ENCODE data around the gene ZNF79.

The ZNF79 gene

GRCh38 chr9:127398715-127399400 lies 25.3 kb upstream of the ZNF79 start:
- DNase-seq (ENCODE audit: low read depth), result no peak

GRCh38 chr9:127399736-127400269 lies 24.4 kb upstream of the ZNF79 start:
- DNase-seq (ENCODE audit: low read depth), result no peak

GRCh38 chr9:127402401-127403090 lies 21.6 kb upstream of the ZNF79 start:
- DNase-seq (ENCODE audit: low read depth), result no peak

- no peak for DNase-seq (ENCODE audit: low read depth)
These were observed 20.5 kb upstream of the ZNF79 start for GRCh38 chr9:127403507-127404192.

GRCh38 chr9:127404631-127405030 lies 19.6 kb upstream of the ZNF79 start:
- DNase-seq (ENCODE audit: low read depth), result no peak

- DNase-seq (ENCODE audit: low read depth), result no peak
These were observed 18.6 kb upstream of the ZNF79 start for GRCh38 chr9:127405344-127406125.

GRCh38 chr9:127406799-127407491 lies 17.2 kb upstream of the ZNF79 start:
- DNase-seq (ENCODE audit: low read depth), result no peak

GRCh38 chr9:127407492-127407843 lies 16.7 kb upstream of the ZNF79 start:
- DNase-seq (ENCODE audit: low read depth), result no peak

GRCh38 chr9:127411122-127411521 lies 13.1 kb upstream of the ZNF79 start:
- DNase-seq (ENCODE audit: low read depth), result no peak

GRCh38 chr9:127415141-127415540 lies 9.0 kb upstream of the ZNF79 start:
- no peak for DNase-seq (ENCODE audit: low read depth)

GRCh38 chr9:127415657-127416056 lies 8.5 kb upstream of the ZNF79 start:
- DNase-seq (ENCODE audit: low read depth), result no peak

- DNase-seq (ENCODE audit: low read depth), result no peak
These were observed 6.8 kb upstream of the ZNF79 start for GRCh38 chr9:127417131-127418036.

GRCh38 chr9:127418037-127418471 lies 6.1 kb upstream of the ZNF79 start:
- DNase-seq (ENCODE audit: low read depth), result no peak

- peak; percentile 36 for DNase-seq (ENCODE audit: low read depth)
These were observed 4.8 kb upstream of the ZNF79 start for GRCh38 chr9:127419348-127419747.

- DNase-seq (ENCODE audit: low read depth), result no peak
These were observed 3.1 kb upstream of the ZNF79 start for GRCh38 chr9:127421057-127421456.

GRCh38 chr9:127422133-127422782 lies 1.9 kb upstream of the ZNF79 start:
- DNase-seq (ENCODE audit: low read depth), result no peak

- DNase-seq (ENCODE audit: low read depth), result no peak
These were observed 1.4 kb upstream of the ZNF79 start for GRCh38 chr9:127422787-127423186.

GRCh38 chr9:127423476-127423933 lies 677 bp upstream of the ZNF79 start:
- DNase-seq (ENCODE audit: low read depth), result no peak

- DNase-seq (ENCODE audit: low read depth), result no peak
These were observed 456 bp downstream of the ZNF79 start for GRCh38 chr9:127424676-127424999.

- DNase-seq (ENCODE audit: low read depth), result no peak
These were observed 2.6 kb downstream of the ZNF79 start for GRCh38 chr9:127426756-127427155.
